Measurements from ENCODE around the gene MN1.

MN1 gene

DNA sequence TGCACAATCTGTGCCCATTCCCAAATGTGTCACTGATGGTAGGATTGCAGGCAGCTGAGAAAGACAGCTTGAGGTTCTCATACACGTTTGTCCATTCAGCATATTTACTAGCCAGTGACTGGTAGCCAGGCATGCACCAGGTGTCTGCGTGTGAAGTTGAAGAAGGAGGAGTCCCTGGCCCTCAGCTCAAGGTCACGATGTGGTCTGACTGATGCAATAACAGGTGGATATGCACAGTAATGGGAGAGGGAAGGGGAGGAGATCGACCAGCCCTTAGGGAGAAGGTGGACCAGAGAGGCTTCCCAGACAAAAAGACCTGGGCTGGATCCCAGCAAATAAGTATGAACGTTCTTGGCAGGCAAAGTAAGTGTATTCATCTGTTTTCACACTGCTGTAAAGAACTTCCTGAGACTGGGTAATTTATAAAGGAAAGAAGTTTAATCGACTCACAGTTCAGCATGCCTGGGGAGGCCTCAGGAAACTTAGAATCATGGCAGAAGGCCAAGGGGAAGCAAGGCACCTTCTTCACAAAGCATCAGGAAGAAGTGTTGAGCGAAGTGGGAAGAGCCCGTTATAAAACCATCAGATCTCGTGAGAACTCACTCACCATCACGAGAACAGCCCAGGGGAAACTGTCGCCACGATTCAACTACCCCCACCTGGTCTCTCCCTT lies 96.0 kb downstream of the MN1 start:
- TF ChIP-seq, protein P1, sequence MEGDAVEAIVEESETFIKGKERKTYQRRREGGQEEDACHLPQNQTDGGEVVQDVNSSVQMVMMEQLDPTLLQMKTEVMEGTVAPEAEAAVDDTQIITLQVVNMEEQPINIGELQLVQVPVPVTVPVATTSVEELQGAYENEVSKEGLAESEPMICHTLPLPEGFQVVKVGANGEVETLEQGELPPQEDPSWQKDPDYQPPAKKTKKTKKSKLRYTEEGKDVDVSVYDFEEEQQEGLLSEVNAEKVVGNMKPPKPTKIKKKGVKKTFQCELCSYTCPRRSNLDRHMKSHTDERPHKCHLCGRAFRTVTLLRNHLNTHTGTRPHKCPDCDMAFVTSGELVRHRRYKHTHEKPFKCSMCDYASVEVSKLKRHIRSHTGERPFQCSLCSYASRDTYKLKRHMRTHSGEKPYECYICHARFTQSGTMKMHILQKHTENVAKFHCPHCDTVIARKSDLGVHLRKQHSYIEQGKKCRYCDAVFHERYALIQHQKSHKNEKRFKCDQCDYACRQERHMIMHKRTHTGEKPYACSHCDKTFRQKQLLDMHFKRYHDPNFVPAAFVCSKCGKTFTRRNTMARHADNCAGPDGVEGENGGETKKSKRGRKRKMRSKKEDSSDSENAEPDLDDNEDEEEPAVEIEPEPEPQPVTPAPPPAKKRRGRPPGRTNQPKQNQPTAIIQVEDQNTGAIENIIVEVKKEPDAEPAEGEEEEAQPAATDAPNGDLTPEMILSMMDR (IDR thresholded peaks at IDR 0.05; ENCODE audit: insufficient read depth, missing control alignments) = no peak
- no peak for FAIRE-seq
- no peak for DNase-seq (ENCODE audit: insufficient read length, low spot score)

DNA sequence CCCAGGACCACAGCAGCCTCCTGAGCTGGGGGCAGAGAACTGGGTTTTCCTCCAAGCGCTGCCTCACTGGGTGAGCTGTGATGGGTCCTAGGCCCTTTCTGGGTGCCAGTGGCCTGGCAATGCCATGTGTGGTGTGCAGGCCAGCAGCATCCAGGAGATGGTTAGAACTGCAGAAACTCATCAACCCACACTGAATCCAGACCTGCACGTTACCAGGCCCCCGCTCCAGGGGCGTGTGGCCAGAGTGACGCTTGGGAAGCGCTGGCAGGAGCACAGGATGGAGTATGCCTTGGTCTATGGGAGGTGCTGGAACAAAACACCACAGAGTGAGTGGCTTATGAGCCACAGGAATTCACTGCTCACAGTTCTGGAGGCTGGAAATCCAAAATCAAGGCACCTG lies 97.0 kb downstream of the MN1 start:
- DNase-seq (ENCODE audit: insufficient read length, low spot score) (no peak), FAIRE-seq (no peak)
- TF ChIP-seq, protein P1 (IDR thresholded peaks at IDR 0.05; ENCODE audit: insufficient read depth, missing control alignments) = no peak

DNA sequence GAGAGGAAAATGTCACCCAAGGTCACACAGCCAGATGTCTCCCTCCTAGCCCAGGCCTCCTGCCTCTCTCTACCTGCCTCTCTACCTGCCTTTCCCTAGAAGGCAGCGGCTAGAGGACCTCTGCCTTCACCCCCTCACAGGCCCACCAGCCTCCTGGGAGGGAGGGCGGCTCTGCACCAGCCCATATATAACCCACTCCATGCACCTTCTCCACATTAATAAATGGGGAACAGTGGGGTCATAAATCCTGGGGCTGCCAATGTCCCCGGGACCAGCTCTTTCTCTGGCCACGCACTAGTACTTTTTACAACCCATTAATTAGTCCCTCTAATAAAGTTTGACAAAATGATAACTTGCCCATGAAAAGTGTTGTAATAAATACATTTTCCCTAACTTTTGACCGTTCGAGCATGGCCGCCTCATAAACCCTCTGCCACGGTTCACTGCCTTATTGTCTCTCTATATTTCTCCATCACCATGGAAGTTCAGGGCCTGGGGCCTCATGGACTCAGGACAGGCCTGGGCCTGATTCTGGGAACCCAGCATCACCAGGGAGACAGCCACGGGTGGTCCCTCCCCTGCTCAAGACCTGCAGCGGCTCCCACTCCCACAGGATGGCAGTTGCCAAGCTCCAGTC lies 102.1 kb downstream of the MN1 start:
- DNase-seq (ENCODE audit: insufficient read length, low spot score) (no peak), FAIRE-seq (no peak)
- TF ChIP-seq, protein P1 (IDR thresholded peaks at IDR 0.05; ENCODE audit: insufficient read depth, missing control alignments) = no peak

DNA sequence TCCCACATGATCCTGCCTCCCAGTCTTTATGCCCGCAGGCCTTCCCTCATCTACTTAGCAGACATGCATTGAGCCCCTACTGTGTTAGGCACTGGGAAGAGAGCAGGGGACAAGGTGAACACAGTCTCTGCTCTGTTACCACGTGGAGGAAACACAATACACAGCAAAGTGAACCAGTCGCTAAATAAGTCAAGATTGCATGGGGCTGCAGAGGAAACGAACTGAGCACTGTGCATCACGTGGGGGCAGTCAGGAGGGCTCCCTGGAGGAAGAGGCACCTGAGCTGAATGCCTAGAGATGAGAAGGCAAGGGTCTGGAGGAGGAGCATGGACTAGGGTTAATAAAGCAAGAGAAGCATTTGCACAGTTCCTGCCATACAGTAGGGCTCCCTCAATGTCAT lies 102.7 kb downstream of the MN1 start:
- FAIRE-seq = no peak
- TF ChIP-seq, protein P1 (IDR thresholded peaks at IDR 0.05; ENCODE audit: insufficient read depth, missing control alignments) = no peak
- no peak for DNase-seq (ENCODE audit: insufficient read length, low spot score)

Data from D721Med (cell line).